IPS-20b (cell line): ENCODE data around the gene CRAMP1.

Source experiments
- H3K27ac ChIP-seq: one replicate; pipeline ENCODE4 v1.5.1; 2013; ENCODE audit warnings: low read length
- H3K27me3 ChIP-seq: 2 replicates; pipeline ENCODE4 v1.6.1; 2013; ENCODE audit warnings: mild to moderate bottlenecking, low read length, inconsistent platforms; ENCODE audit not compliant: insufficient read depth
- H3K36me3 ChIP-seq: 2 replicates; pipeline ENCODE4 v1.6.1; 2013; ENCODE audit warnings: low read depth, mild to moderate bottlenecking, inconsistent platforms, low read length, moderate library complexity; ENCODE audit not compliant: insufficient read depth
- H3K4me1 ChIP-seq: 2 replicates; pipeline ENCODE4 v1.6.1; 2013; ENCODE audit warnings: mild to moderate bottlenecking, control low read depth, inconsistent platforms, low read length, moderate library complexity; ENCODE audit not compliant: insufficient read depth
- H3K4me3 ChIP-seq: 2 replicates; pipeline ENCODE4 v1.5.1; 2013; ENCODE audit warnings: mild to moderate bottlenecking, low read length, inconsistent platforms
- H3K9ac ChIP-seq: 2 replicates; pipeline ENCODE4 v1.6.1; 2013; ENCODE audit warnings: low read depth, mild to moderate bottlenecking, inconsistent platforms, low read length, moderate library complexity
- H3K9me3 ChIP-seq: 2 replicates; pipeline ENCODE4 v1.6.1; 2013; ENCODE audit warnings: mild to moderate bottlenecking, low read depth, low read length, inconsistent platforms; ENCODE audit not compliant: insufficient read depth

The CRAMP1 gene

DNA sequence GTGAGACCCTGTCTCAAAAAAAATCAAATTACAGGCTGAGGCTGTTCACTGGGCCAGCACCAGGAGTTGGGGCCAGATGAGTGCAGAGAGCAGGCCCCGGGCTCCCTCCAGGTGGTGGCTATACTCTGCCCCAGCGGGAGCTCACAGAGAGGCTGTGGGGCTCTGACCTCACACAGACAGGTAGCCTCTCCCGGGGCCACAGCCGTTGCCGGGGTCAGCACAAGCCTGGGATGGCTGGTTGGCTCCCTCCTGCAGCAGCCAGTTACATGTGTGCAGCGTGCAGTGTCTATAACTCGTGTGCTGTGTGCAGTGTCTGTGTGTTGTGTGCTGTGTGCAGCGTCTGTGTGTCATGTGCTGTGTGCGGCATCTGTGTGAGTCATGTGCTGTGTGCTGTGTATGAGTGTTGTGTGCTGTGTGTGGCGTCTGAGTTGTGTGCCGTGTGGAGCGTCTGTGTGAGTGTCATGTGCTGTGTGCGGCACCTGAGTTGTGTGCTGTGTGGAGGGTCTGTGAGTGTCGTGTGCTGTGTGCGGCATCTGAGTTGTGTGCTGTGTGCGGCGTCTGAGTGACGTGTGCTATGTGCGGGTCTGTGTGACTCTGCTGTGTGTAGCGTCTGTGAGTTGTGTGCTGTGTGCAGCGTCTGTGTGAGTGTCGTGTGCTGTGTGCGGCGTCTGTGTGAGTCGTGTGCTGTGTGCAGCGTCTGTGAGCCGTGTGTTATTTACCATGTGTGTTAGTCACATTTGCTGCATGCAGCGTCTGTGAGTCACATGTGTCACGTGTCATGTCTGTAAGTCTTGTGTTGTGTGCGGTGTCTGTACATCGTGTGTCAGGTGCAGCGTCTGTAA lies 114.7 kb downstream of the CRAMP1 start:
- Histone ChIP-seq H3K4me1 (no peaks in the 10 kb centered on the region), H3K36me3 (peaks cover 10% of the 10 kb centered on the region; the same call in 1 of the 2 replicates), H3K4me3 (no peak overlapping the region), H3K27me3 (no peaks in the 10 kb centered on the region), H3K9me3 (no peaks in the 10 kb centered on the region), H3K9ac (no peak overlapping the region), H3K27ac (no peak overlapping the region)
